ENCODE measurements around the gene PALM2AKAP2.
"Not testable (repeated sequence)": the region's sequence is repeated elsewhere in the genome, so short reads cannot be mapped to it uniquely, and the experiment has no call there.

PALM2AKAP2 gene

GRCh38 chr9:109813829-109814228 lies 33.8 kb downstream of the PALM2AKAP2 start:
- no peak for TF ChIP-seq CTCF (IDR thresholded peaks at IDR 0.05; ENCODE audit: borderline replicate concordance, control extremely low read depth, extremely low read depth, insufficient read depth, missing control alignments)
- in situ Hi-C loops (cut with MboI; ENCODE audit: low sequenced_read_pairs, unreplicated experiment) = no loop called here
- no peak for DNase-seq (ENCODE audit: low spot score)

GRCh38 chr9:109815366-109815947 lies 35.5 kb downstream of the PALM2AKAP2 start:
- no peak for DNase-seq (ENCODE audit: low spot score)
- in situ Hi-C loops (cut with MboI; ENCODE audit: low sequenced_read_pairs, unreplicated experiment) = no loop called here
- no peak for TF ChIP-seq CTCF (IDR thresholded peaks at IDR 0.05; ENCODE audit: borderline replicate concordance, control extremely low read depth, extremely low read depth, insufficient read depth, missing control alignments)

GRCh38 chr9:109816490-109816889 lies 36.5 kb downstream of the PALM2AKAP2 start:
- in situ Hi-C loops (cut with MboI; ENCODE audit: low sequenced_read_pairs, unreplicated experiment) = no loop called here
- no peak for DNase-seq (ENCODE audit: low spot score)
- no peak for TF ChIP-seq CTCF (IDR thresholded peaks at IDR 0.05; ENCODE audit: borderline replicate concordance, control extremely low read depth, extremely low read depth, insufficient read depth, missing control alignments)

GRCh38 chr9:109817146-109817845 lies 37.3 kb downstream of the PALM2AKAP2 start:
- no peak for DNase-seq (ENCODE audit: low spot score)

GRCh38 chr9:109817846-109818472 lies 38.0 kb downstream of the PALM2AKAP2 start:
- peak; percentile 49 for DNase-seq (ENCODE audit: low spot score)
- peak; percentile 77 for TF ChIP-seq CTCF (IDR thresholded peaks at IDR 0.05; ENCODE audit: borderline replicate concordance, control extremely low read depth, extremely low read depth, insufficient read depth, missing control alignments)
- in situ Hi-C loops (cut with MboI; ENCODE audit: low sequenced_read_pairs, unreplicated experiment) = no loop called here

More at GRCh38 chr9:109817146-109817845, 37.3 kb downstream of the PALM2AKAP2 start:
- TF ChIP-seq CTCF (IDR thresholded peaks at IDR 0.05; ENCODE audit: borderline replicate concordance, control extremely low read depth, extremely low read depth, insufficient read depth, missing control alignments) = no peak
- in situ Hi-C loops (cut with MboI; ENCODE audit: low sequenced_read_pairs, unreplicated experiment) = no loop called here

GRCh38 chr9:109821711-109822110 lies 41.7 kb downstream of the PALM2AKAP2 start:
- DNase-seq (ENCODE audit: low spot score) = no peak
- in situ Hi-C loops (cut with MboI; ENCODE audit: low sequenced_read_pairs, unreplicated experiment) = no loop called here
- no peak for TF ChIP-seq CTCF (IDR thresholded peaks at IDR 0.05; ENCODE audit: borderline replicate concordance, control extremely low read depth, extremely low read depth, insufficient read depth, missing control alignments)

GRCh38 chr9:109825383-109825782 lies 45.4 kb downstream of the PALM2AKAP2 start:
- in situ Hi-C loops (cut with MboI; ENCODE audit: low sequenced_read_pairs, unreplicated experiment); DNase-seq (ENCODE audit: low spot score): not testable (repeated sequence)

All from GM13976 (cell line).